MM.1S (cell line): ENCODE results near the gene SORCS2.

ENCODE experiments used
- DNase-seq: peaks from one replicate; pipeline ENCODE4 v3.0.0-alpha.2; 2015
- H2AFZ ChIP-seq: fragments of 300-600 bp; sonication (generic); 2 replicates; pipeline ENCODE4 v1.6.0; 2016; ENCODE audit warnings: antibody characterized with exemption, low read length
- H3F3A ChIP-seq: fragments of 300-600 bp; sonication (generic); 2 replicates; pipeline ENCODE4 v1.6.1; 2016; ENCODE audit warnings: mild to moderate bottlenecking, antibody characterized with exemption, low read length, moderate library complexity, mixed read lengths; ENCODE audit not compliant: insufficient read depth
- H3K27ac ChIP-seq: fragments of 300-600 bp; sonication (generic); 2 replicates; pipeline ENCODE4 v1.5.1; 2016; ENCODE audit warnings: mild to moderate bottlenecking, low read length
- H3K27me3 ChIP-seq: fragments of 300-600 bp; sonication (generic); replicated peaks from 2 replicates; pipeline ENCODE4 v1.6.0; 2016; ENCODE audit warnings: low read length; ENCODE audit not compliant: insufficient read depth
- H3K36me3 ChIP-seq: fragments of 300-600 bp; sonication (generic); replicated peaks from 2 replicates; pipeline ENCODE4 v1.6.1; 2016; ENCODE audit warnings: mild to moderate bottlenecking, low read length, mixed read lengths; ENCODE audit not compliant: insufficient read depth
- H3K4me1 ChIP-seq: fragments of 300-600 bp; sonication (generic); 2 replicates; pipeline ENCODE4 v1.6.1; 2016; ENCODE audit warnings: low read length, mixed read lengths
- H3K4me2 ChIP-seq: fragments of 300-600 bp; sonication (generic); 2 replicates; pipeline ENCODE4 v1.6.0; 2016; ENCODE audit warnings: low read depth, low read length
- H3K4me3 ChIP-seq: fragments of 300-600 bp; sonication (generic); 2 replicates; pipeline ENCODE4 v1.5.1; 2016; ENCODE audit warnings: low read length, mixed read lengths
- H3K79me2 ChIP-seq: fragments of 300-600 bp; sonication (generic); 2 replicates; pipeline ENCODE4 v1.6.1; 2016; ENCODE audit warnings: mixed run types, low read length, mixed read lengths
- H3K9ac ChIP-seq: fragments of 300-600 bp; sonication (generic); 2 replicates; pipeline ENCODE4 v1.6.1; 2016; ENCODE audit warnings: low read length, mixed read lengths
- H3K9me2 ChIP-seq: fragments of 300-600 bp; sonication (generic); replicated peaks from 2 replicates; pipeline ENCODE4 v1.6.1; 2016; ENCODE audit warnings: mild to moderate bottlenecking, low read length, mixed read lengths; ENCODE audit not compliant: insufficient read depth
- H3K9me3 ChIP-seq: fragments of 300-600 bp; sonication (generic); replicated peaks from 2 replicates; pipeline ENCODE4 v1.6.1; 2016; ENCODE audit warnings: mild to moderate bottlenecking, low read length, mixed read lengths; ENCODE audit not compliant: insufficient read depth
- H4K20me1 ChIP-seq: fragments of 300-600 bp; sonication (generic); 2 replicates; pipeline ENCODE4 v1.6.1; 2016; ENCODE audit warnings: mild to moderate bottlenecking, low read length, moderate library complexity, mixed read lengths; ENCODE audit not compliant: insufficient read depth
- CTCF ChIP-seq: fragments of 300-600 bp; sonication (generic); IDR thresholded peaks from 2 replicates; pipeline ENCODE4 v1.5.1; 2016; ENCODE audit warnings: antibody characterized with exemption, low read length, mixed read lengths
- EZH2 ChIP-seq: fragments of 300-600 bp; sonication (generic); optimal IDR thresholded peaks from 2 replicates; pipeline ENCODE3; 2017; ENCODE audit warnings: low read depth, mild to moderate bottlenecking, antibody characterized with exemption, low read length, mixed read lengths
- EZH2phosphoT487 ChIP-seq: fragments of 300-600 bp; sonication (generic); IDR thresholded peaks from 2 replicates; pipeline ENCODE4 v1.6.1; 2018; ENCODE audit warnings: antibody characterized with exemption, low read length

Gene SORCS2

DNA sequence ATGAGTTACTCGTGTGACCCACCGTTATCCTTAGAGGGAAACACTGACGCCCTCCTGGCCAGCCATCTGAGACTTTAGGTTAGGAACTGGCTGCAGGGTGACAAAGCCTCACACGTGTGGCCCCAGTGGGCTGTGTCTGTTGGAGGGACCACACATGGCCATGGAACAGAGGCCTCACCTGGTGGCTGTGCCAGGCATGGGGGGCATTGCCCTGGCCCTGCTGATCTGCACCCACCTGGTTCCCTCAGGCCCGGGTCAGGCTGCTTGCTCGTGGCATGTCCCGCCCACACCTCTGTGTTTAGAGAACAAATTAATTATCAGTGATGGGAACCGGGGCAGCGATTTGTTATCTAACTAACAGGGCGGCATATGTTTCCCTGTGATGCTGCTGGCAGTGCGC is 343.3 kb downstream of the SORCS2 start:
- Histone ChIP-seq H2AFZ (no peak overlapping the region), H3K9ac (no peak overlapping the region), H3K9me3 (no peaks in the 10 kb centered on the region), H3K27ac (no peak overlapping the region), H3K9me2 (no peaks in the 10 kb centered on the region), H3F3A (no peaks in the 10 kb centered on the region), H3K4me3 (no peak overlapping the region), H4K20me1 (no peaks in the 10 kb centered on the region), H3K27me3 (peaks cover 58% of the 10 kb centered on the region), H3K4me1 (no peaks in the 10 kb centered on the region), H3K4me2 (no peak overlapping the region), H3K79me2 (no peaks in the 10 kb centered on the region), H3K36me3 (no peaks in the 10 kb centered on the region)
- no peak for TF ChIP-seq EZH2phosphoT487
- no peak for TF ChIP-seq EZH2
- TF ChIP-seq CTCF = no peak
- no peak for DNase-seq

DNA sequence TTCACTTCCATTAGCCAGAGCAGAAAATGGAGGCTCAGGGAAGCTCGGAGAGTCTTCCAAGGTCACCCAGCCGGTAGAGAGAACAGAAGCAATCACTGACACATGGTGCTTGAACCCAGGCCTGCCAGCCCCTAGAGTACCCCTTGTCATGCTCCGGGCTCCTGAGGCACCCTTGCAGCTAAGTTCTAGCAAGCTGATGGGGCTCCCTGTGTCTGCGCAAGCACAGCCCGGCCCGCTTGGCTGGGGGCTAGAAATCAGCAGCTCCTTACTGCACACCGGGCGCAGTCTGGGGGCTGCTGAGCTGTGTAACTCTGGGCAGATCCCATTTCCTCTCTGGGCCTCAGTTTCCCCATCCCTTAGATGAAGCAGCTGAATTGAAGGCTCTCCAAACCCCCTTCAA is 344.5 kb downstream of the SORCS2 start:
- Histone ChIP-seq H3K4me2 (no peak overlapping the region), H3K27me3 (peaks cover 46% of the 10 kb centered on the region), H3K79me2 (no peaks in the 10 kb centered on the region), H3F3A (no peaks in the 10 kb centered on the region), H3K4me1 (no peaks in the 10 kb centered on the region), H4K20me1 (no peaks in the 10 kb centered on the region), H3K27ac (no peak overlapping the region), H2AFZ (no peak overlapping the region), H3K9me2 (no peaks in the 10 kb centered on the region), H3K9me3 (no peaks in the 10 kb centered on the region), H3K9ac (no peak overlapping the region), H3K36me3 (no peaks in the 10 kb centered on the region), H3K4me3 (no peak overlapping the region)
- TF ChIP-seq EZH2phosphoT487 (no peak), EZH2 (no peak), CTCF (no peak)
- DNase-seq = no peak

DNA sequence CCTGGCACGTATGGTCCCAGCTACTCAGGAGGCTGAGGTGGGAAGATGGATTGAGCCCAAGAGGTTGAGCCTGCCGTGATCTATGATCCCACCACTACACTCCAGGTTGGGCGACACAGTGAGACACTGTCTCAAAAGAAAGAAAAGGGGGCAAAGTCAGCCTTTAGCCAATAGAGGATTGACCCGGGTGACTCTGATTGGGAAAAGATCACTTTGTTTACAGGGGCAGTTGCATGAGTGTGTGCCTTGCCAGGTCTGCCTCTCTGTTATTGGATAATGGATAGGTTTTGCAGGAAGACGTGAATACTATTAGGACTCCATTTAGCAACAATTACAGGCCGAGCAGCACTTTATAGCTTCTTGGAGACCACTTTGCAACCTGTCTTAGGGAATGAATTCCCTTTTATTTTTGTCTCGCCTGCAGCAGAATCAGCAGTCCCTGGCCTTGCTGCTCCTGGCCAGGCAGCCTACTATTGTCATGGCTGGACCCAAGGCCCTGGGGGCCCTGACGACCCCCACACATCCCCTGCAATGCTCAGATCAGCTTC is 345.6 kb downstream of the SORCS2 start:
- Histone ChIP-seq H3F3A (no peaks in the 10 kb centered on the region), H3K79me2 (no peaks in the 10 kb centered on the region), H2AFZ (no peak overlapping the region), H3K27ac (no peak overlapping the region), H3K27me3 (peaks cover 35% of the 10 kb centered on the region), H3K4me1 (no peaks in the 10 kb centered on the region), H3K9ac (no peak overlapping the region), H3K36me3 (no peaks in the 10 kb centered on the region), H3K9me3 (no peaks in the 10 kb centered on the region), H3K4me2 (no peak overlapping the region), H3K4me3 (no peak overlapping the region), H4K20me1 (no peaks in the 10 kb centered on the region), H3K9me2 (no peaks in the 10 kb centered on the region)
- TF ChIP-seq EZH2phosphoT487 (no peak), CTCF (no peak), EZH2 (no peak)
- DNase-seq = no peak
